GM20000 (cell line): ENCODE measurements around the gene JAZF1.

Experiments
- DNase-seq: peaks from one replicate; pipeline ENCODE4 v3.0.0; 2012; ENCODE audit warnings: low spot score
- TF ChIP-seq, protein P1 (sequence below): IDR thresholded peaks from 2 replicates; pipeline ENCODE4 v1.5.1; 2012; ENCODE audit warnings: mild to moderate bottlenecking, control low read depth; ENCODE audit errors: extremely low read depth, missing control alignments

The JAZF1 gene

DNA sequence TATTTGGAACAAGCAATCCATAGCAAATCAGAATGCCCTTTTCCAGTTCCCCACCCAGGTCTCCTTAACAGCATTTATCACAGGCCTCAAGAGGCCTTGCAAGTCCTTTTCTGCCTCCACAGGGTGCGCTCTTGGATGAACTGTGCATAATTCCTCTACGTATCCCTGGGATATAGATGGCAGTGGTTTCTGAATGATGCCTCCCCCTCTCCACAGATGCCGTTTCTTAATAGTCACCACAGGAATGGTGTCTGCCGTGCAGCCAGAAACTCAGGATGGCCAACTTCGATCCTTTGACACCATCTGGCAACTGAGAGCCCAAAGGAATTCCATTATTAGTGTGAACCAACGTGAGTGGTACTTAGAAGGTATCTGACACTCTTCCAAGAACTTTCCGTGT is 43.1 kb downstream of the JAZF1 start:
- DNase-seq = no peak
- TF ChIP-seq, protein P1, sequence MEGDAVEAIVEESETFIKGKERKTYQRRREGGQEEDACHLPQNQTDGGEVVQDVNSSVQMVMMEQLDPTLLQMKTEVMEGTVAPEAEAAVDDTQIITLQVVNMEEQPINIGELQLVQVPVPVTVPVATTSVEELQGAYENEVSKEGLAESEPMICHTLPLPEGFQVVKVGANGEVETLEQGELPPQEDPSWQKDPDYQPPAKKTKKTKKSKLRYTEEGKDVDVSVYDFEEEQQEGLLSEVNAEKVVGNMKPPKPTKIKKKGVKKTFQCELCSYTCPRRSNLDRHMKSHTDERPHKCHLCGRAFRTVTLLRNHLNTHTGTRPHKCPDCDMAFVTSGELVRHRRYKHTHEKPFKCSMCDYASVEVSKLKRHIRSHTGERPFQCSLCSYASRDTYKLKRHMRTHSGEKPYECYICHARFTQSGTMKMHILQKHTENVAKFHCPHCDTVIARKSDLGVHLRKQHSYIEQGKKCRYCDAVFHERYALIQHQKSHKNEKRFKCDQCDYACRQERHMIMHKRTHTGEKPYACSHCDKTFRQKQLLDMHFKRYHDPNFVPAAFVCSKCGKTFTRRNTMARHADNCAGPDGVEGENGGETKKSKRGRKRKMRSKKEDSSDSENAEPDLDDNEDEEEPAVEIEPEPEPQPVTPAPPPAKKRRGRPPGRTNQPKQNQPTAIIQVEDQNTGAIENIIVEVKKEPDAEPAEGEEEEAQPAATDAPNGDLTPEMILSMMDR = no peak

DNA sequence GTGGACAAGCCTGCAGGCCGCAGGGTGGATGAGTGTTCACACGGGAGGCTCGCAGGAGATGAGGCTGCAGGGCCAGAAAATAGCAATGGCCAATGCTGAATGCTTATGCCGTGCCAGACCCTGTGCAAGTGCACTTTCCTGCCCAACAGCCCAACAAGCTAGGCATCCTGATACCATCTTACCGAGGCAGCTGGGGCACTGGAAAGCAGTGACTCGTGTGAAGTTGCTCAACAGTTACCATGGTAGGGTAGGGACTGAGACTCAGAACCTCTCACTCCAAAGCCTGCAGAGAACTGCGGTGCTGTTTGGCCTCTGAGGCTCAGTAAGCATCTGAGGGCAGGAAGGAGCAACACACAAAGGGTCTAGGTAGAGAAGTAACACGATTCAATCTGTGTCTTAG is 43.7 kb downstream of the JAZF1 start:
- no peak for DNase-seq
- TF ChIP-seq, protein P1 = no peak

DNA sequence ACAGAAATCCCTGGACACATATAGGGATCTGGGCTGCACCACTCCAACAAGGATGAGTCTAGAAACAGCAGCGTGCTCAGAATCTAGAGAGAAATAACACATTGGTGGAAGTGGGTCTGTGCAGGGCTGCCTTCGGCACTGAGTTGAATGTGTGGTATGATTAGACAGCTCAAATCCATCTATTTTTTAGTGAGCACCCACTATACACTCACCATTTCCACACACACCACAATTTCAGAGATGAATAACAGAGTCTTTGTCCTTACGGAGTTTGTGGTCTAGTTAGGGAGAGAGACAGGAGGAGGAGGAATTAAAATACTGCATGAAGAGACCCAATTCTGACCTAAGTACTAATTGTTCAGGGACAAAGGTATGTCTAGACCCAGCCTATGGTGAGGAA is 44.2 kb downstream of the JAZF1 start:
- no peak for DNase-seq
- TF ChIP-seq, protein P1 = no peak

DNA sequence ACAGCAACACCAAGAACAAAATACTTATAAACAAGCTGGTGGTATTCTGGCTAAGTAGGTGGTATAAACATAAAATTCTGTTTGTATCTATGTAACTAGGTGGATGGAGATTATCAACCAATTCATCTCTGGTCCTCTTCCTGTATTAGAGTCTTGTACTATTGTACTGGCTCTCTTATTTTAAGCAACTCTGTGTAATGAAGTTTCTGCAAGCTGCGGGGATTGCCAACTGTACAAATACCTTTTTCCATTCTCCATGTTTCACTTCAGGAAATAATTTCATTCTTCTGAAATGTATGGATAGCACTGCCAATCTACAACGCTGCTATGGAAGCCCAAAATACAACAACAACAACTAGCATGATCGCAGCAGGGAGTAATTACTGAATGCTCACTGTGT is 44.8 kb downstream of the JAZF1 start:
- DNase-seq = no peak
- TF ChIP-seq, protein P1 = no peak

DNA sequence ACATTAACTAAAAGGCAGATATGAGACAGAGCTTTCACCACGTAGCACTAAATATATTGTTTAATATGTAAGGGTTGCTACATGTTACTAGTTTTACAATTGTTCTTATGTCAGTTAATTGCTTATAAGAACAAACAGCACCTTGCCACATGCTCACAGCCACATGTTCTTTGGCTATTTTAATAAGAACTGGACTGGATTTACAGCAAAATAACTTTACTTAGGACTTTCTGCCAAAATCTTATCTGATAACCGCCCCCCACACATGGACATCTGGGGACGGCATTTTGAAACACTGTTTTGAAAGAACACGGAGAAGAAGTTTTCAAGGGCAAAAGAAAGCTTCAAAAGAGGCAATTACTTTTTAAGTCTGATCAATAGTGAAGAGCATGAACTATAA is 45.3 kb downstream of the JAZF1 start:
- TF ChIP-seq, protein P1 = no peak
- DNase-seq = no peak

DNA sequence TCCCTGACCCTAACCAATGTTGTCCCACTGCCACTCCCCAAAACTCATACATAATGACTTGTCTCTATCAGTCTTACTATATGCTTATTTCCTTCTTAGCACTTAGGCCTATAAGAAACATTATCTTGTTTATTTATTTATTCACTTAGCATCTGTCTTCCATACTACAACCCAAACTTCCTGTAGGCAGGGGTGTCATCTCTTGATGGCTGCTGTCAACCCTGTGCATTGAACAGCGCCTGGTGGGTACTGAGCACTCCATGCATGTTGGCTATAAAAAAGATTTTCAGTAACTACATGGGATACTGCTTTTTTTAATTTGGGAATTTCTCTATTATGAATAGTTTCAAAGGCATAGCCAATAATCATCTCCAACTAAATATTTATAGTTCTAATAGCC is 46.7 kb downstream of the JAZF1 start:
- DNase-seq = no peak
- TF ChIP-seq, protein P1 = no peak

DNA sequence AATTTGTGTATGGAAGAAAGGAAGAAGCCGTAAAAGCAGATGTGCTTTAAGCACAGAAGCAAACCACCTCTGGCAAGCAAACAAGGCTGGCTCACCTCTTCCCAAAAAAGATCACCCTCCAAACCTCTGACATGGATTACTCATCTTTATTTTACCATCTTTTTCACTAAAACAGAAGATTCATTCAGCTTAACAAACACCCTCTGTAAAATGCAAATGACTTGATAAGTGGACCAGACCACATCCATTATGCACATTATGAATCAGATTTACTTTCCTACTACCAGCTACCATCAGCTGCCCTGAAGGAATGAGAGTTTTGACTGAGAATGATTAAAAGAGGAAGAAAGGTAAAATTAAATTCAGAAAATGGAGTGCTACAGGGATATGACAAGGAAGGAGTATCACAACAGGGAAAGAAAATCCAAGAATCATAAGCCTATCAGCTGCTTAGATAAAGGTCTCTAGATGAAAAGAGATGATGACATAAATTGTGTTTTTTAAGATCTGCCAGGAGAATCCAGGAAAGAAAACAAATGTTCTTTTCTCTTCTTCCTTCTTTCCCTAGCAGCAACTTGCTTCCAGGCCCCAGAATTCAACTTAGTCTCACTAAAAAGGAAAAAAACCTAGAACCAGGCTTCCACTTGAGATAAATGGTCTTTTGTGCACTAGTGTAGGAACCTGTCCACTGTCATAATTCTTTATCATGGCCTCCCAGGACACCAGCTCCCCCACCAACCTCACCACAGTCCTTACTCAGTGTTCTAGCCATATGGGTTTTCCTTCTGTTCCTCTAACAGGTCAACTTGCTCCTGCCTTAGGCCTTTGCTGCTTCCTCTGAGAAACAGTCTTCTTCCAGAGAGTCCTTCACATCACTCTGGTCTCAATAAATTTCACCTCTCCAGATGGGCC is 47.4 kb downstream of the JAZF1 start:
- DNase-seq = no peak
- TF ChIP-seq, protein P1 = no peak
